Glutamatergic neuron (in vitro differentiated cells): ENCODE data around the gene SUB1. TPM values are rescaled to one million over a fixed set of nuclear protein-coding genes. Genes with fewer than 3 reads are reported as not detected.

Experiments used
- DNase-seq: peaks from one replicate; pipeline ENCODE4 v3.0.0; 2022
- H3K27ac Mint-ChIP-seq: one replicate; pipeline ENCODE4 v1.8.0; 2020; ENCODE audit warnings: mild to moderate bottlenecking, mixed read lengths, inconsistent platforms; ENCODE audit not compliant: unreplicated experiment
- H3K27me3 Mint-ChIP-seq: one replicate; pipeline ENCODE4 v1.8.0; 2020; ENCODE audit warnings: mild to moderate bottlenecking, moderate library complexity, mixed read lengths, inconsistent platforms; ENCODE audit not compliant: unreplicated experiment
- H3K36me3 Mint-ChIP-seq: one replicate; pipeline ENCODE4 v1.8.0; 2020; ENCODE audit warnings: mild to moderate bottlenecking, mixed read lengths, inconsistent platforms; ENCODE audit not compliant: unreplicated experiment
- H3K4me1 Mint-ChIP-seq: one replicate; pipeline ENCODE4 v1.8.0; 2020; ENCODE audit warnings: mild to moderate bottlenecking, low read depth, mixed read lengths, inconsistent platforms; ENCODE audit not compliant: unreplicated experiment
- H3K4me3 Mint-ChIP-seq: one replicate; pipeline ENCODE4 v1.8.0; 2020; ENCODE audit warnings: mild to moderate bottlenecking, mixed read lengths, inconsistent platforms; ENCODE audit not compliant: unreplicated experiment
- H3K9me3 Mint-ChIP-seq: one replicate; pipeline ENCODE4 v1.8.0; 2020; ENCODE audit warnings: mild to moderate bottlenecking, moderate library complexity, mixed read lengths, inconsistent platforms; ENCODE audit not compliant: unreplicated experiment
- total RNA-seq: library from RNA; stranded (reverse); fragmentation: NEBNext Ultra II Directional; extraction: Animal tissue kit (Norgen Biotek cat#: 25700); gene quantifications from one replicate; pipeline ENCODE4 v1.2.1, GENCODE V29; 2021; ENCODE audit not compliant: unreplicated experiment
- TF ChIP-seq, protein P1 (sequence below): fragments of 200-600 bp; sonication (generic); IDR thresholded peaks from one replicate; pipeline ENCODE4 v1.5.0; 2021; ENCODE audit not compliant: partially characterized antibody, unreplicated experiment

Gene SUB1
- total RNA-seq, 1 donor from 2014 or later: 172 TPM

- no peaks in the 10 kb centered on the region for H3K9me3 Mint-ChIP-seq
- peaks cover 3% of the 10 kb centered on the region for H3K27me3 Mint-ChIP-seq
- TF ChIP-seq, protein P1, sequence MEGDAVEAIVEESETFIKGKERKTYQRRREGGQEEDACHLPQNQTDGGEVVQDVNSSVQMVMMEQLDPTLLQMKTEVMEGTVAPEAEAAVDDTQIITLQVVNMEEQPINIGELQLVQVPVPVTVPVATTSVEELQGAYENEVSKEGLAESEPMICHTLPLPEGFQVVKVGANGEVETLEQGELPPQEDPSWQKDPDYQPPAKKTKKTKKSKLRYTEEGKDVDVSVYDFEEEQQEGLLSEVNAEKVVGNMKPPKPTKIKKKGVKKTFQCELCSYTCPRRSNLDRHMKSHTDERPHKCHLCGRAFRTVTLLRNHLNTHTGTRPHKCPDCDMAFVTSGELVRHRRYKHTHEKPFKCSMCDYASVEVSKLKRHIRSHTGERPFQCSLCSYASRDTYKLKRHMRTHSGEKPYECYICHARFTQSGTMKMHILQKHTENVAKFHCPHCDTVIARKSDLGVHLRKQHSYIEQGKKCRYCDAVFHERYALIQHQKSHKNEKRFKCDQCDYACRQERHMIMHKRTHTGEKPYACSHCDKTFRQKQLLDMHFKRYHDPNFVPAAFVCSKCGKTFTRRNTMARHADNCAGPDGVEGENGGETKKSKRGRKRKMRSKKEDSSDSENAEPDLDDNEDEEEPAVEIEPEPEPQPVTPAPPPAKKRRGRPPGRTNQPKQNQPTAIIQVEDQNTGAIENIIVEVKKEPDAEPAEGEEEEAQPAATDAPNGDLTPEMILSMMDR: peak; percentile 91
- no peaks in the 10 kb centered on the region for H3K4me1 Mint-ChIP-seq
- no peaks in the 10 kb centered on the region for H3K36me3 Mint-ChIP-seq
- DNase-seq: peak; percentile 86
- H3K27ac Mint-ChIP-seq: no peak overlapping the region
- no peak overlapping the region for H3K4me3 Mint-ChIP-seq
These were observed 27.8 kb downstream of the SUB1 start for GRCh38 chr5:32613050-32613672.

DNA sequence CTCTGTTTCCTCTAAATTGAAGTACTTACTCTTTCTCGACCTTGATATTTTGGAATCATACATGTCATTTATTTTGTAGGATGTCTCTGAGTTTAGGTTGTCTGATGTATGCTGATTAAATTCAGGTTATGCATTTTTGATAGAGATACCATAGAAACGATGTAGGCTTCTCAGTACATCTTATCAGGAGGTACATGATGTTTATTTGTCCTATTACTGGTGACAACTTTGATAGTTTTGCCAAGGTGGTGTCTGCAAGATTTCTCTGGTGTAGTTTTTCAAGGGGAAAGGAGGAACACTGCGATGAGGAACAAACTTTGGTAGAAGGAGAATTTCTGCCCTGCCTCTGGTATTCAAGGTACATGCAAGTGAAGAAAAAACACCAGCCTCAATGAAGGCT, 29.9 kb downstream of the SUB1 start:
- Mint-ChIP-seq H3K4me3 (no peak overlapping the region), H3K36me3 (no peaks in the 10 kb centered on the region), H3K27me3 (peaks cover 3% of the 10 kb centered on the region), H3K27ac (no peak overlapping the region), H3K4me1 (no peaks in the 10 kb centered on the region), H3K9me3 (no peaks in the 10 kb centered on the region)
- DNase-seq: no peak
- TF ChIP-seq, protein P1: no peak

GRCh38 chr5:32618962-32619361, 33.6 kb downstream of the SUB1 start:
- Mint-ChIP-seq H3K27me3 (peaks cover 1% of the 10 kb centered on the region), H3K4me1 (no peaks in the 10 kb centered on the region), H3K36me3 (no peaks in the 10 kb centered on the region), H3K9me3 (no peaks in the 10 kb centered on the region), H3K27ac (no peak overlapping the region), H3K4me3 (no peak overlapping the region)
- no peak for DNase-seq
- TF ChIP-seq, protein P1: no peak

GRCh38 chr5:32621256-32621655, 35.9 kb downstream of the SUB1 start:
- TF ChIP-seq, protein P1: no peak
- Mint-ChIP-seq H3K27ac (no peak overlapping the region), H3K4me3 (no peak overlapping the region), H3K27me3 (peaks cover 1% of the 10 kb centered on the region), H3K9me3 (no peaks in the 10 kb centered on the region), H3K4me1 (no peaks in the 10 kb centered on the region), H3K36me3 (no peaks in the 10 kb centered on the region)
- DNase-seq: no peak

GRCh38 chr5:32625106-32625505, 39.7 kb downstream of the SUB1 start:
- Mint-ChIP-seq H3K9me3 (no peaks in the 10 kb centered on the region), H3K4me3 (no peak overlapping the region), H3K27ac (no peak overlapping the region), H3K36me3 (no peaks in the 10 kb centered on the region), H3K27me3 (peaks cover 1% of the 10 kb centered on the region), H3K4me1 (no peaks in the 10 kb centered on the region)
- TF ChIP-seq, protein P1: no peak
- no peak for DNase-seq
